ENCODE data around the gene ATP2C2.

GRCh38 chr16:84508502-84508901, 140.2 kb downstream of the ATP2C2 start:
- TF ChIP-seq CTCF (conservative IDR thresholded peaks at IDR 0.05; ENCODE audit: low read depth, low read length) (no peak), EZH2 (IDR thresholded peaks at IDR 0.05; ENCODE audit: low read length, unreplicated experiment) (no peak), EZH2phosphoT487 (IDR thresholded peaks at IDR 0.05; ENCODE audit: borderline replicate concordance, low read length) (no peak)
